NB4 (cell line): Measurements from ENCODE around the gene BCL2.

ENCODE experiments used
- DNase-seq: peaks from one replicate; pipeline ENCODE4 v3.0.0; 2010; ENCODE audit warnings: low read depth
- H3K4me3 ChIP-seq: one replicate; pipeline ENCODE4 v1.5.1; 2011; ENCODE audit warnings: mild to moderate bottlenecking, low read depth, low read length, moderate library complexity
- MYC ChIP-seq: IDR thresholded peaks from 2 replicates; pipeline ENCODE4 v1.6.1; 2011; ENCODE audit warnings: low read depth, low read length
- POLR2A ChIP-seq: IDR thresholded peaks from 2 replicates; pipeline ENCODE4 v1.6.1; 2011; ENCODE audit warnings: mild to moderate bottlenecking; ENCODE audit not compliant: insufficient read length; ENCODE audit errors: extremely low read depth
- TF ChIP-seq, protein P1 (sequence below): IDR thresholded peaks from one replicate; pipeline ENCODE4 v1.5.1; 2012; ENCODE audit warnings: low read depth, low read length
- TF ChIP-seq, protein P2 (sequence below): IDR thresholded peaks from 2 replicates; pipeline ENCODE4 v1.6.1; 2011; ENCODE audit warnings: low read depth, low read length

The BCL2 gene

DNA sequence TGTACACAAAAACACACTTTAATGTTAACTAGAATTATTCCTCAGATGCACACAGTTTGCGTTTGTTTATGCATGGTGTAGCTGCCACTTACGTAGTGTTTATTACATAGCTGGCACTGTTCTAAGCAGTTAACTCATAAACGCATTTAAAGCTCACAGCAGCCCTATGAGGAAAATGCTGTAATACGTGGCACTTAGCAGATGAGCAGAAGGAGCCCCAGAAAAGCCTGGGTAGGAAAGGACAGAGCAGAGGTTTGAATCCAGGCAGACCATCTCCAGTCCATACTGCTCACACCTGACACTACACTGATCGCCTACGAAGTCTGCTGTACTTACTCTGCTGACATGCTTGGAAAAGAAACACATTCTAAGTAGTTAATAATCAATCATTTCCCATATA lies 66.6 kb downstream of the BCL2 start:
- no peak overlapping the region for H3K4me3 ChIP-seq
- TF ChIP-seq POLR2A, result no peak
- TF ChIP-seq MYC, result no peak
- TF ChIP-seq, protein P1, sequence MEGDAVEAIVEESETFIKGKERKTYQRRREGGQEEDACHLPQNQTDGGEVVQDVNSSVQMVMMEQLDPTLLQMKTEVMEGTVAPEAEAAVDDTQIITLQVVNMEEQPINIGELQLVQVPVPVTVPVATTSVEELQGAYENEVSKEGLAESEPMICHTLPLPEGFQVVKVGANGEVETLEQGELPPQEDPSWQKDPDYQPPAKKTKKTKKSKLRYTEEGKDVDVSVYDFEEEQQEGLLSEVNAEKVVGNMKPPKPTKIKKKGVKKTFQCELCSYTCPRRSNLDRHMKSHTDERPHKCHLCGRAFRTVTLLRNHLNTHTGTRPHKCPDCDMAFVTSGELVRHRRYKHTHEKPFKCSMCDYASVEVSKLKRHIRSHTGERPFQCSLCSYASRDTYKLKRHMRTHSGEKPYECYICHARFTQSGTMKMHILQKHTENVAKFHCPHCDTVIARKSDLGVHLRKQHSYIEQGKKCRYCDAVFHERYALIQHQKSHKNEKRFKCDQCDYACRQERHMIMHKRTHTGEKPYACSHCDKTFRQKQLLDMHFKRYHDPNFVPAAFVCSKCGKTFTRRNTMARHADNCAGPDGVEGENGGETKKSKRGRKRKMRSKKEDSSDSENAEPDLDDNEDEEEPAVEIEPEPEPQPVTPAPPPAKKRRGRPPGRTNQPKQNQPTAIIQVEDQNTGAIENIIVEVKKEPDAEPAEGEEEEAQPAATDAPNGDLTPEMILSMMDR, result no peak
- DNase-seq, result no peak

DNA sequence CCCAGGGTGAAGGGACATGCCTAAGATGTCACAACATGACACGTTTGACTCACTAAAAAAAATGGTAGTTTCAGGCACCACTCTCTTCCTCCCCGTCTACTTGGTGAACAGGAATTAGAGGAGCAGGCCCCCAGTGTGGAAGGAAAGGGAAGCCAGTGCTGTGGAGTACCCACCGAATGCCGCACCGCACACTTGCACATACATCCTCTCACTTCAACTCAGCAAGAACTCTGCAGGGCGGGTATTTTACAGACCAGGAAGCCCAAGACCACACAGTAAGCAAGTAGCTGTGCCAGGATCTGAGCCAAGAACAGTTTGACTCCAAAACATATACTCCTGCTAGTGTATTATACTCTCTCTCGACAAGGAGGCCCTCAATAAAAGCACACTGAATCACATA lies 69.8 kb downstream of the BCL2 start:
- no peak for DNase-seq
- TF ChIP-seq POLR2A (no peak), MYC (no peak)
- TF ChIP-seq, protein P2, sequence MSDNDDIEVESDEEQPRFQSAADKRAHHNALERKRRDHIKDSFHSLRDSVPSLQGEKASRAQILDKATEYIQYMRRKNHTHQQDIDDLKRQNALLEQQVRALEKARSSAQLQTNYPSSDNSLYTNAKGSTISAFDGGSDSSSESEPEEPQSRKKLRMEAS, result no peak
- TF ChIP-seq, protein P1, result no peak

DNA sequence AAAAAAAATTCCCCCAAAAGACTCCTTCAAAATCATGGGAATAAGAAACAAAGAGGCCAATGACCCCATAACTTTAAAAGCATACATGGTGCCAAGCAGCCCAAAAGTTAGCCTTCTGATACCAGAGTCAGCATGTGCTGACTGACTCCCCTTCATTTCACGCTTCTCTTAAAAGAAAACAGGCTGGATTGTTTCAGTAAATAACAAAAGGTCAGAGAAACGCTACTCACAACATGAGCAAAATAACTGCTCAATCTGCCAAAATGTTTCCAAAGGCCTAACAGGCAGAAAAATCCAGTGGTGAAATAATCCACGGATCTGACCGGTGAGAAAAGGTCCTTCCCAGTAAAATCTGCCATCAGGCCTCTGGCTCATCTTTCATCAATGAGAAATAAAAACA lies 71.6 kb downstream of the BCL2 start:
- no peak for DNase-seq
- TF ChIP-seq, protein P1, result no peak
- TF ChIP-seq MYC, result no peak
- TF ChIP-seq POLR2A, result no peak
- TF ChIP-seq, protein P2, result no peak
- no peak overlapping the region for H3K4me3 ChIP-seq

More for the DNA sequence above, 69.8 kb downstream of the BCL2 start:
- no peak overlapping the region for H3K4me3 ChIP-seq

DNA sequence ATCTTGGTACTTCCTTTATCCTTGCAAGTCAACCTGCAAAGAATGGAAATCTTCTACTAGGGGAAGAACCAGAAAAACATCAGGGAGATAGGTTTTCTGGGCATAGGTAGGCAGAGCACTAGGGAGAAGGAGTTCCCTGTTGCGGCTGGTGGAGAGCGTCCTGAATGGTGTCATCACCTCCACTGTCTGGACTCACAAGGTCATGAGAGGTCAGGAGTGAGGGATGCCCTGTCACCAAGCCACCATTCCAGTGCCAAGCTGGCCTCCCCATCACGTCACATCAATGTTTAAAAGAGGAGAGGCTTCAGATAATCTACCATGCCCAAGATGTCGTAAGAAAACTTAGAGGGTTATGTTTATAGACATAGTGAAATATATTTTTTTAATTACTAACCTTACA lies 72.1 kb downstream of the BCL2 start:
- TF ChIP-seq, protein P1, result no peak
- TF ChIP-seq, protein P2, result no peak
- TF ChIP-seq MYC, result no peak
- no peak for TF ChIP-seq POLR2A
- no peak overlapping the region for H3K4me3 ChIP-seq
- no peak for DNase-seq

DNA sequence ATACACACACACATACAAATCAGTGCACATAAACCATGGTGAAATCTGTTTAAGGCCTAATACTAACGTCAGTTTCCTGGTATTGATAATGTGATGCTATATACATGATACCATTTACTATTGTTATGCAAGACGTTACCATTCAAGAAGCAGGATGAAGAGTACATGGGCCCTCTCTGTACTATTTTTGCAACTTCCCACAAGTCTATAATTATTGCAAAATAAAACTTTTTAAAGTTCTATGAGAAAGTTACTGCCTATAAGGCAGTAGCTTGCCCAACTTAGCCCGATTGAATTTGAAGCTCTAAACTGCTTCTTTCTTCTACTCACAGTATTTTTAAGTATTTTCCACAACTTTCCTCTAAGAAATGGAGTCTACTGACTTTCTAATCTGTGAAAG lies 74.0 kb downstream of the BCL2 start:
- no peak for DNase-seq
- no peak overlapping the region for H3K4me3 ChIP-seq
- TF ChIP-seq POLR2A, result no peak
- TF ChIP-seq, protein P2, result no peak

DNA sequence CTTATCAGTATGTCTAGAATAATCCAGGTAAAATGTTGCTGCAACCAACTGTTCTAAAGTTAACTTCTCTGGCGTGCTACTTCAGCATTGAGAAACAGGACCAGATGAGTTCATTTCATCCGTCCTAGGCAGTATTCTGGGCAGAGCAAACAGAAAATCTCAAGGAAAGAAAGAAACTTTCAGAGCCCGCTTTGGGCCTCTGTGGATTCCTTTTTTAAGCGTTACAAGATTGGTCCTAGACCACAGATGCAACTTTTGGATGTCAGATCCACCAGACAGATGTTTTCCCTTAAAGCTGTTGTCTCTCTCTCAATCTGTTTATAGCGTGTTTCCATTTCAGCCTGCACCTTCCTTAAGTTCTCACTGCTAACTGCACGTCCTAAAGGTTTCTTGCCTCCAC lies 75.0 kb downstream of the BCL2 start:
- no peak overlapping the region for H3K4me3 ChIP-seq
- TF ChIP-seq, protein P1, result no peak
- TF ChIP-seq POLR2A (no peak), MYC (no peak)
- TF ChIP-seq, protein P2, result no peak
- no peak for DNase-seq
